HepG2 (cell line): Measurements from ENCODE around the gene APOC4. TPM values are rescaled to one million over a fixed set of nuclear protein-coding genes. Genes with fewer than 3 reads are reported as not detected.

ENCODE experiments used
- AGO2 ChIP-seq: fragments of 200-400 bp; formaldehyde crosslinking; optimal IDR thresholded peaks from 2 replicates; pipeline ENCODE3; 2017; ENCODE audit warnings: mild to moderate bottlenecking, low read depth, low read length, moderate library complexity
- ARHGAP35 ChIP-seq: sonication (generic); formaldehyde crosslinking; IDR thresholded peaks from 2 replicates; pipeline ENCODE4 v1.9.0; 2022; ENCODE audit warnings: mild to moderate bottlenecking, inconsistent platforms, moderate library complexity, missing genetic modification reagents, borderline replicate concordance
- CHCHD3 ChIP-seq: sonication (generic); formaldehyde crosslinking; IDR thresholded peaks from 2 replicates; pipeline ENCODE4 v1.8.0; 2022; ENCODE audit warnings: mild to moderate bottlenecking, missing genetic modification reagents, moderate library complexity
- EHMT2 ChIP-seq: fragments of 200-600 bp; sonication (generic); IDR thresholded peaks from 2 replicates; pipeline ENCODE4 v1.7.0; 2017; ENCODE audit warnings: antibody characterized with exemption, low read depth, low read length, borderline replicate concordance
- FOXC1 ChIP-seq: sonication (generic); formaldehyde crosslinking; IDR thresholded peaks from 2 replicates; pipeline ENCODE4 v1.8.0; 2022; ENCODE audit warnings: mild to moderate bottlenecking, missing genetic modification reagents, borderline replicate concordance
- GATAD2A ChIP-seq: IDR thresholded peaks from 2 replicates; pipeline ENCODE4 v1.6.1; 2016
- MEIS1 ChIP-seq: sonication (generic); formaldehyde crosslinking; IDR thresholded peaks from 2 replicates; pipeline ENCODE4 v1.9.0; 2021; ENCODE audit warnings: mild to moderate bottlenecking, missing genetic modification reagents, moderate library complexity, borderline replicate concordance
- ONECUT2 ChIP-seq: sonication (generic); formaldehyde crosslinking; IDR thresholded peaks from 2 replicates; pipeline ENCODE4 v1.4.0; 2020; ENCODE audit warnings: missing genetic modification reagents
- PAX8 ChIP-seq: sonication (generic); formaldehyde crosslinking; IDR thresholded peaks from 2 replicates; pipeline ENCODE4 v1.8.0; 2022; ENCODE audit warnings: mild to moderate bottlenecking, missing genetic modification reagents, borderline replicate concordance
- POGZ ChIP-seq: sonication (generic); formaldehyde crosslinking; IDR thresholded peaks from 2 replicates; pipeline ENCODE4 v1.4.0; 2020; ENCODE audit warnings: mild to moderate bottlenecking, missing genetic modification reagents
- REPIN1 ChIP-seq: sonication (generic); formaldehyde crosslinking; IDR thresholded peaks from 2 replicates; pipeline ENCODE4 v1.8.0; 2022; ENCODE audit warnings: missing genetic modification reagents, low read depth, mild to moderate bottlenecking, borderline replicate concordance
- SAP130 ChIP-seq: IDR thresholded peaks from 2 replicates; pipeline ENCODE4 v1.6.1; 2016; ENCODE audit warnings: low read depth
- TAF1 ChIP-seq: sonication (generic); formaldehyde crosslinking; IDR thresholded peaks from 2 replicates; pipeline ENCODE4 v1.4.0; 2020; ENCODE audit warnings: missing genetic modification reagents
- TCF7 ChIP-seq: sonication (generic); IDR thresholded peaks from 2 replicates; pipeline ENCODE4 v1.6.1; 2016; ENCODE audit warnings: antibody characterized with exemption, low read depth
- TGIF2 ChIP-seq: IDR thresholded peaks from 2 replicates; pipeline ENCODE4 v1.6.1; 2016; ENCODE audit warnings: control low read depth, missing compliant biosample characterization
- THYN1 ChIP-seq: sonication (generic); formaldehyde crosslinking; IDR thresholded peaks from 2 replicates; pipeline ENCODE4 v1.8.1; 2023; ENCODE audit warnings: low read depth, mild to moderate bottlenecking, moderate library complexity, missing genetic modification reagents, borderline replicate concordance
- ZBTB4 ChIP-seq: sonication (generic); formaldehyde crosslinking; IDR thresholded peaks from 2 replicates; pipeline ENCODE4 v1.4.0; 2020; ENCODE audit warnings: missing genetic modification reagents, mild to moderate bottlenecking, borderline replicate concordance
- ZBTB7B ChIP-seq: sonication (generic); formaldehyde crosslinking; IDR thresholded peaks from 2 replicates; pipeline ENCODE4 v1.4.0; 2020; ENCODE audit warnings: missing genetic modification reagents
- ZNF230 ChIP-seq: sonication (generic); formaldehyde crosslinking; IDR thresholded peaks from 2 replicates; pipeline ENCODE4 v1.4.0; 2020; ENCODE audit warnings: mild to moderate bottlenecking, missing genetic modification reagents
- ZNF296 ChIP-seq: sonication (generic); formaldehyde crosslinking; conservative IDR thresholded peaks from 2 replicates; pipeline ENCODE4 v1.5.0; 2020; ENCODE audit warnings: mild to moderate bottlenecking, missing genetic modification reagents
- ZNF333 ChIP-seq: sonication (generic); formaldehyde crosslinking; IDR thresholded peaks from 2 replicates; pipeline ENCODE4 v1.4.0; 2020; ENCODE audit warnings: mild to moderate bottlenecking, missing genetic modification reagents, borderline replicate concordance
- ZNF543 ChIP-seq: sonication (generic); formaldehyde crosslinking; IDR thresholded peaks from 2 replicates; pipeline ENCODE4 v1.4.0; 2020; ENCODE audit warnings: mild to moderate bottlenecking, missing genetic modification reagents
- ZNF652 ChIP-seq: IDR thresholded peaks from 2 replicates; pipeline ENCODE4 v1.6.1; 2016; ENCODE audit warnings: low read depth, borderline replicate concordance
- ZNF781 ChIP-seq: sonication (generic); formaldehyde crosslinking; IDR thresholded peaks from 2 replicates; pipeline ENCODE4 v1.5.1; 2020; ENCODE audit warnings: borderline replicate concordance, mild to moderate bottlenecking, missing genetic modification reagents; ENCODE audit errors: not compliant biosample characterization
- polyA plus RNA-seq, 8 experiments: library from polyadenylated mRNA; depleted of rRNA in 3 of 8; stranded (reverse) in 7 of 8; unstranded in 1 of 8; fragments of >200 nt; fragmentation: Illumina TruSeq in 4 of 8; extraction: Trizol in 4 of 8; gene quantifications; 2 replicates each; pipeline versions ENCODE4 v1.2.1 to v1.2.3, GENCODE V29; 2011 to 2016; ENCODE audit warnings: low read depth in 4 of 8, missing spikeins in 1 of 8, mixed read lengths in 1 of 8; ENCODE audit not compliant: insufficient read depth in 1 of 8
- total RNA-seq, 5 experiments: library from RNA; depleted of rRNA; stranded (reverse); fragments of >200 nt; fragmentation: Illumina TruSeq; extraction: Trizol; gene quantifications; 2 replicates each; pipeline ENCODE4 v1.2.3, GENCODE V29; 2016; ENCODE audit warnings: low read depth in 1 of 5

Gene APOC4
- total and polyA plus RNA-seq, 2 of the 13 experiments (the other 11 are each of a cell fraction or from before 2014, with no cell fraction given) = 0.46 TPM; not detected in 1

DNA sequence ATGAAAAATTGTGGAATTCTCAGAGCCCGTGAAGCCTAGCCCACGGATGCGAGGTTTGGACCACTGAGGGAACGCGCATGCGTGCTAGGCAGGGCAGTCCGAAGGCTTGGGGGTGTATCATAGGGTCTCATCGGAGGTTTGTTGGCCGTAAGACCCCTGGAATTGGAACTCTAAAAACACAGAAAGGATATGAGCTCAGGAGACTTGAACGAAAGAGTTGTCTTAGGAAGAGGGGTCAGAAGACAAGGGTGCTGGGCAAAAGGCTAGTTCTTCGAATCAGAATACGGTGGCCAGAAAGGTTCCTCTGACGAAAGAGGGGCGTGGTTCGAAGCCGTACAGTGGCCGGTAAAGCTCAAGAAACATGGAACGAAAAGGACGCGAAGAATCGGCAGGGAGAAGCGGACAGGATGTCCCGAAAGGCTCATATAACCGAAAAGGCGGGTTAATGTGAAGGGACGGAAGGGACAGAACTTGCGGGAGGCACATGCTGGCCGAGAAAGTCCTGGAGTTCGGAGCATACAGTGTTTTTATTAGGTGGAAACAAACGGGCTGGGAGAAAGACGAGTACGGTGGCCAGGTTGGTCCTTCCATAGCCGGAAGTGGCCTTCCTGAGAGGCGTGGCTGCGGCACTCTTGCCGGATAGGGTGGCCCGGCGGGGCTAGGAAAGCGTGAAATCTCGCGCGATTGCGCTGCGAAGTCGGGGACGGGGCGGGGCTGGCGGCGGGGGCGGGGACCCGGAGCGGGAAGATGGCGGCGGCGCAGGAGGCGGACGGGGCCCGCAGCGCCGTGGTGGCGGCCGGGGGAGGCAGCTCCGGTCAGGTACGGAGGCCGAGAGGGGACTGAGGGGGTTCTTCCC lies 12.8 kb downstream of the APOC4 start, which contains the start of gene CLPTM1 (continued):
- TF ChIP-seq ZBTB4 (CRISPR knock-in tag) (no peak), ZNF652 (CRISPR knock-in tag) (no peak), SAP130 (CRISPR knock-in tag) (peak; percentile 82), REPIN1 (CRISPR knock-in tag) (peak; percentile 76), PAX8 (no peak), ZNF781 (CRISPR knock-in tag) (peak; percentile 63), ONECUT2 (CRISPR knock-in tag) (no peak), TAF1 (peak; percentile 68), TGIF2 (CRISPR knock-in tag) (peak; percentile 38; the same call in 1 of the 2 replicates), MEIS1 (CRISPR knock-in tag) (peak; percentile 10; the same call in 1 of the 2 replicates), ZNF543 (CRISPR knock-in tag) (0 out of 2 replicates have a peak, but pooled peaks have one; percentile 18), EHMT2 (no peak), FOXC1 (CRISPR knock-in tag) (peak; percentile 68; the same call in 1 of the 2 replicates), ZNF230 (CRISPR knock-in tag) (0 out of 2 replicates have a peak, but pooled peaks have one; percentile 39), POGZ (peak; percentile 80), ZNF296 (no peak), CHCHD3 (CRISPR knock-in tag) (no peak), GATAD2A (CRISPR knock-in tag) (no peak; the same call in 1 of the 2 replicates), ARHGAP35 (CRISPR knock-in tag) (no peak), ZBTB7B (CRISPR knock-in tag) (0 out of 2 replicates have a peak, but pooled peaks have one; percentile 20), ZNF333 (0 out of 2 replicates have a peak, but pooled peaks have one; percentile 55), AGO2 (no peak), THYN1 (CRISPR knock-in tag) (no peak), TCF7 (no peak)
